ENCODE data around the gene RSPO4.

RSPO4 gene

GRCh38 chr20:997016-997415 is 5.1 kb downstream of the RSPO4 start:
- no peaks in the 10 kb centered on the region for H3K9me3 ChIP-seq (ENCODE audit: control insufficient read depth, low read length)
- H3K4me2 ChIP-seq (ENCODE audit: low read length), result no peak overlapping the region
- no peak overlapping the region for H3K27ac ChIP-seq
- no peak overlapping the region for H3K9ac ChIP-seq
- no peaks in the 10 kb centered on the region for H3K79me2 ChIP-seq
- no peaks in the 10 kb centered on the region for H3K36me3 ChIP-seq (ENCODE audit: control insufficient read depth, insufficient read depth, low read length)
- peaks cover 3% of the 10 kb centered on the region for H3K4me1 ChIP-seq
- TF ChIP-seq, protein P1, sequence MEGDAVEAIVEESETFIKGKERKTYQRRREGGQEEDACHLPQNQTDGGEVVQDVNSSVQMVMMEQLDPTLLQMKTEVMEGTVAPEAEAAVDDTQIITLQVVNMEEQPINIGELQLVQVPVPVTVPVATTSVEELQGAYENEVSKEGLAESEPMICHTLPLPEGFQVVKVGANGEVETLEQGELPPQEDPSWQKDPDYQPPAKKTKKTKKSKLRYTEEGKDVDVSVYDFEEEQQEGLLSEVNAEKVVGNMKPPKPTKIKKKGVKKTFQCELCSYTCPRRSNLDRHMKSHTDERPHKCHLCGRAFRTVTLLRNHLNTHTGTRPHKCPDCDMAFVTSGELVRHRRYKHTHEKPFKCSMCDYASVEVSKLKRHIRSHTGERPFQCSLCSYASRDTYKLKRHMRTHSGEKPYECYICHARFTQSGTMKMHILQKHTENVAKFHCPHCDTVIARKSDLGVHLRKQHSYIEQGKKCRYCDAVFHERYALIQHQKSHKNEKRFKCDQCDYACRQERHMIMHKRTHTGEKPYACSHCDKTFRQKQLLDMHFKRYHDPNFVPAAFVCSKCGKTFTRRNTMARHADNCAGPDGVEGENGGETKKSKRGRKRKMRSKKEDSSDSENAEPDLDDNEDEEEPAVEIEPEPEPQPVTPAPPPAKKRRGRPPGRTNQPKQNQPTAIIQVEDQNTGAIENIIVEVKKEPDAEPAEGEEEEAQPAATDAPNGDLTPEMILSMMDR (IDR thresholded peaks at IDR 0.05), result no peak
- no peak overlapping the region for H3K4me3 ChIP-seq (ENCODE audit: low read depth, low read length)
- H3K27me3 ChIP-seq (ENCODE audit: control insufficient read depth, insufficient read depth, low read length), result no peaks in the 10 kb centered on the region
- no peak overlapping the region for H2AFZ ChIP-seq

GRCh38 chr20:995170-995569 is 6.9 kb downstream of the RSPO4 start:
- H3K9me3 ChIP-seq (ENCODE audit: control insufficient read depth, low read length), result no peaks in the 10 kb centered on the region
- H3K27me3 ChIP-seq (ENCODE audit: control insufficient read depth, insufficient read depth, low read length), result no peaks in the 10 kb centered on the region
- TF ChIP-seq, protein P1 (IDR thresholded peaks at IDR 0.05), result no peak
- no peak overlapping the region for H2AFZ ChIP-seq
- H3K4me1 ChIP-seq, result no peaks in the 10 kb centered on the region
- no peak overlapping the region for H3K27ac ChIP-seq
- H3K4me3 ChIP-seq (ENCODE audit: low read depth, low read length), result no peak overlapping the region
- no peak overlapping the region for H3K9ac ChIP-seq
- H3K79me2 ChIP-seq, result no peaks in the 10 kb centered on the region
- H3K4me2 ChIP-seq (ENCODE audit: low read length), result no peak overlapping the region
- H3K36me3 ChIP-seq (ENCODE audit: control insufficient read depth, insufficient read depth, low read length), result no peaks in the 10 kb centered on the region

DNA sequence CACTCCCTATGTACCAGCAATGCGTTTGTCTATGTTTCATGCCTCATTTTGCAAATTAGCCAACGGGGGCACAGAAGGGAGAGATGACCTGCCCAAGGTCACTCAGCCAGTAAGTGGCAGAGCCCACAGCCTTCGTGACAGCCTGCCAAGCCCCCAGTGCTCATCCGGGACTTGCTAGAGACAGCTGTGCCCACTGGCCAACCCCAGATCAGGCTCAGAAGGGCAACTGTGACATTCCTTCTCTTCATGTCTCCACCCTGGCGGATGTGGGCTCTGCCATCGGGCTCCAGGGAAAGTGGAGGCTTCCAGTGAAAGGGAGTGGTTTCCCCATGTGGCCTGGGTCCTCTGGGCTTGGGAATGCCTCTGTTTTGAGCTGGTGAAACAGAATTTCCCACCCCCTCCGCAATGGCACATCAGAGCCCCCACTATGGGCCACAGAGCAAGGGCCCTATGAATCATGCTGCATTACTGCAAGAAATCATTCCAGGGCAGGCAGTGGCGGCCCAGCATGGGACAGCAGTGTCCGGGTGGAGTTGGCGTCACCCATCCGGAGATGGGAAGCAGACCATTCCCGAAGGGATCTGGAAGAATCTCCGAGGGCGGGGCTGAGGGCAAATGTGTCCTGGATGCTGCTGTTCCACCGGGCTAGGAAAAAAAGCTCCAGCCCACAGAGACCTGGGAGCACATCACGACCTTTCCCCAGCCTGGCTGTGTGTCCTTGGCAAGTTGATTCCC is 9.1 kb downstream of the RSPO4 start:
- H3K4me3 ChIP-seq (ENCODE audit: low read depth, low read length), result no peak overlapping the region
- H3K27ac ChIP-seq, result no peak overlapping the region
- H3K27me3 ChIP-seq (ENCODE audit: control insufficient read depth, insufficient read depth, low read length), result no peaks in the 10 kb centered on the region
- TF ChIP-seq, protein P1 (IDR thresholded peaks at IDR 0.05), result no peak
- no peaks in the 10 kb centered on the region for H3K9me3 ChIP-seq (ENCODE audit: control insufficient read depth, low read length)
- H2AFZ ChIP-seq, result no peak overlapping the region
- H3K9ac ChIP-seq, result no peak overlapping the region
- no peaks in the 10 kb centered on the region for H3K79me2 ChIP-seq
- no peaks in the 10 kb centered on the region for H3K4me1 ChIP-seq
- H3K4me2 ChIP-seq (ENCODE audit: low read length), result no peak overlapping the region
- no peaks in the 10 kb centered on the region for H3K36me3 ChIP-seq (ENCODE audit: control insufficient read depth, insufficient read depth, low read length)

DNA sequence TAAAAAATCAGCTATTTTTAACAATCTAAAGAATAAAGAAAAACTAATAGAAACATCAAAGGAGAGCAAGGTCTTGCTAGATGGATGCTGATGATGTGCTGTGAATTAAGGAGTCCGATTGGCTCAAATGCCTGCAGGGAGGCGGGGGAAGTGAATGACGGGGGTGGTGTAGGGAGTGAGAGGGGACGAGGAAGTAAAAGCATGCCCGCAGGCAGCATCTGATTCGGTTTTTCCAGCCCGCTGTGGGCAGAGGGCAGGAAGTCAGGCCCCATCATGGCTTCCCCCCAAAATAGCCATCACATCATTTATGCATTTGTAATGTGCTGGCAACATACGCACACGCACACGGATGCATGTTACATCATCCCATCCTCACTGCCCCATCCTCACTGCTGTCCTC is 10.3 kb downstream of the RSPO4 start:
- Histone ChIP-seq H3K36me3 (ENCODE audit: control insufficient read depth, insufficient read depth, low read length) (no peaks in the 10 kb centered on the region), H3K27me3 (ENCODE audit: control insufficient read depth, insufficient read depth, low read length) (no peaks in the 10 kb centered on the region), H3K4me1 (no peaks in the 10 kb centered on the region), H3K4me2 (ENCODE audit: low read length) (no peak overlapping the region), H3K9ac (no peak overlapping the region), H3K79me2 (no peaks in the 10 kb centered on the region), H2AFZ (no peak overlapping the region), H3K27ac (no peak overlapping the region), H3K9me3 (ENCODE audit: control insufficient read depth, low read length) (no peaks in the 10 kb centered on the region), H3K4me3 (ENCODE audit: low read depth, low read length) (no peak overlapping the region)
- TF ChIP-seq, protein P1 (IDR thresholded peaks at IDR 0.05), result no peak
